Hematopoietic multipotent progenitor cell treated with erythropoietin and hydrocortisone succinate and interleukin-3 and kit ligand, for 4 days (in vitro differentiated cells): Measurements from ENCODE around the gene RTRAF.

Experiments used
- DNase-seq: peaks from one replicate; pipeline ENCODE4 v3.0.0-alpha.2; 2015

The RTRAF gene

GRCh38 chr14:52021957-52022600, 32.7 kb downstream of the RTRAF start:
- no peak for DNase-seq

GRCh38 chr14:52023518-52023917, 34.2 kb downstream of the RTRAF start:
- DNase-seq, result no peak

- no peak for DNase-seq
Measured at GRCh38 chr14:52025310-52025709, 36.0 kb downstream of the RTRAF start.

GRCh38 chr14:52026017-52026660, 36.8 kb downstream of the RTRAF start:
- no peak for DNase-seq

GRCh38 chr14:52026901-52027300, 37.6 kb downstream of the RTRAF start:
- no peak for DNase-seq

- no peak for DNase-seq
Measured at GRCh38 chr14:52029881-52030280, 40.5 kb downstream of the RTRAF start.

GRCh38 chr14:52031781-52032180, 42.4 kb downstream of the RTRAF start:
- DNase-seq, result no peak

- no peak for DNase-seq
Measured at GRCh38 chr14:52032204-52032801, 43.0 kb downstream of the RTRAF start.

- DNase-seq, result no peak
Measured at GRCh38 chr14:52033101-52033642, 43.8 kb downstream of the RTRAF start.

GRCh38 chr14:52039124-52039815, 49.9 kb downstream of the RTRAF start:
- no peak for DNase-seq

GRCh38 chr14:52040598-52040997, 51.3 kb downstream of the RTRAF start:
- no peak for DNase-seq

- DNase-seq, result no peak
Measured at GRCh38 chr14:52042371-52043289, 53.3 kb downstream of the RTRAF start.

GRCh38 chr14:52043690-52044089, 54.3 kb downstream of the RTRAF start:
- peak; percentile 60 for DNase-seq

- DNase-seq, result no peak
Measured at GRCh38 chr14:52044791-52045522, 55.6 kb downstream of the RTRAF start.

GRCh38 chr14:52046376-52046917, 57.1 kb downstream of the RTRAF start:
- DNase-seq, result peak; percentile 11

- DNase-seq, result no peak
Measured at GRCh38 chr14:52048116-52048515, 58.8 kb downstream of the RTRAF start.

- no peak for DNase-seq
Measured at GRCh38 chr14:52048641-52049204, 59.4 kb downstream of the RTRAF start.

GRCh38 chr14:52049271-52049670, 59.9 kb downstream of the RTRAF start:
- DNase-seq, result no peak

GRCh38 chr14:52049721-52050588, 60.6 kb downstream of the RTRAF start:
- no peak for DNase-seq

- DNase-seq, result no peak
Measured at GRCh38 chr14:52051251-52051650, 61.9 kb downstream of the RTRAF start.
